Esophagus muscularis mucosa (tissue), 4 donors: ENCODE results near the gene NIPBL. TPM values are rescaled to one million over a fixed set of nuclear protein-coding genes. Genes with fewer than 3 reads are reported as not detected.

Source experiments
- DNase-seq: peaks from one replicate; pipeline ENCODE4 v3.0.0-alpha.2; 2017; ENCODE audit errors: extremely low spot score
- H3K27ac ChIP-seq, 4 donors: fragments of 200-600 bp; sonication (generic); replicated peaks in 1 of 4; 1 replicate in 3 of 4; 2 replicates in 1 of 4; pipeline ENCODE4 v1.5.1; 2016 to 2019; ENCODE audit warnings: mild to moderate bottlenecking in 1 of 4
- H3K27me3 ChIP-seq, 4 donors: fragments of 200-600 bp; sonication (generic); one replicate each; pipeline versions ENCODE4 v1.5.1 to v1.6.0; 2016 to 2019
- H3K36me3 ChIP-seq, 4 donors: fragments of 200-600 bp; sonication (generic); one replicate each; pipeline ENCODE4 v1.5.1; 2016 to 2019
- H3K4me1 ChIP-seq, 4 donors: fragments of 200-600 bp; sonication (generic); one replicate each; pipeline ENCODE4 v1.5.1; 2016 to 2019
- H3K4me3 ChIP-seq, 4 donors: fragments of 200-600 bp; sonication (generic); 1 replicate in 2 of 4; 2 replicates in 2 of 4; pipeline ENCODE4 v1.5.1; 2016 to 2019; ENCODE audit warnings: mild to moderate bottlenecking in 4 of 4, moderate library complexity in 1 of 4
- H3K9me3 ChIP-seq, 4 donors: fragments of 200-600 bp; sonication (generic); 1 replicate in 3 of 4; 2 replicates in 1 of 4; pipeline ENCODE4 v1.5.1; 2016 to 2019
- CTCF ChIP-seq, 3 experiments: fragments of 200-600 bp in 2 of 3; fragments of 450-650 bp in 1 of 3; sonication (generic) in 2 of 3; IDR thresholded peaks; one replicate each; pipeline ENCODE4 v1.5.1; 2017 to 2019; ENCODE audit warnings: antibody characterized with exemption in 3 of 3, mild to moderate bottlenecking in 2 of 3, moderate library complexity in 1 of 3
- EP300 ChIP-seq: sonication (generic); formaldehyde crosslinking; IDR thresholded peaks from one replicate; pipeline ENCODE4 v1.6.1; 2017; ENCODE audit warnings: antibody characterized with exemption
- POLR2A ChIP-seq: fragments of 450-650 bp; IDR thresholded peaks from one replicate; pipeline ENCODE4 v1.6.1; 2017; ENCODE audit warnings: antibody characterized with exemption, moderate library complexity, mild to moderate bottlenecking, low read depth
- POLR2AphosphoS5 ChIP-seq, 2 donors: sonication (generic); formaldehyde crosslinking; IDR thresholded peaks; one replicate each; pipeline ENCODE4 v1.6.1; 2017; ENCODE audit warnings: antibody characterized with exemption in 2 of 2
- WGBS: methylation state at CpG from one replicate; pipeline ENCODE4 v1.1.5; 2018; 5-methylcytosine and 5-hydroxymethylcytosine counted together
- intact Hi-C: fragments of 100-400 bp; cut with DNase I; formaldehyde crosslinking; loops from one replicate; pipeline ENCODE4 v1.15.1; 2023
- total RNA-seq, 4 donors: library from RNA; depleted of rRNA; stranded (reverse); fragments of >200 nt; gene quantifications; one replicate each; pipeline versions ENCODE4 v1.1.0 to v1.2.1, GENCODE V29; 2016

Gene NIPBL
- total RNA-seq, 4 donors from 2014 or later: 38.9 to 50.3 (median 40.0) TPM

- peaks cover 0 to 2% (median 0%) of the 10 kb centered on the region in 4 donors for H3K4me1 ChIP-seq
- H3K4me3 ChIP-seq: no peak overlapping the region
- no peaks in the 10 kb centered on the region for H3K27me3 ChIP-seq
- WGBS: 100% methylated on average over 1 of the region's 1 CpG
- H3K36me3 ChIP-seq: peaks cover 5 to 68% (median 21%) of the 10 kb centered on the region in 4 donors
- no peak overlapping the region for H3K27ac ChIP-seq
- intact Hi-C loops: no loop called here
- H3K9me3 ChIP-seq: no peaks in the 10 kb centered on the region
- DNase-seq: no peak
- TF ChIP-seq EP300: no peak
- no peak for TF ChIP-seq POLR2AphosphoS5 (IDR thresholded peaks at IDR 0.05)
- no peak for TF ChIP-seq POLR2A
- no peak for TF ChIP-seq CTCF (IDR thresholded peaks at IDR 0.05)
Measured at GRCh38 chr5:36965179-36965578, 88.6 kb downstream of the NIPBL start.

- Histone ChIP-seq H3K9me3 (no peaks in the 10 kb centered on the region), H3K36me3 (peaks cover 12 to 76% (median 32%) of the 10 kb centered on the region in 4 donors), H3K27me3 (no peaks in the 10 kb centered on the region), H3K4me3 (no peak overlapping the region), H3K4me1 (no peaks in the 10 kb centered on the region), H3K27ac (no peak overlapping the region)
- intact Hi-C loops: no loop called here
- no peak for DNase-seq
- 96% methylated on average over 2 of the region's 2 CpGs for WGBS
- no peak for TF ChIP-seq CTCF (IDR thresholded peaks at IDR 0.05)
- no peak for TF ChIP-seq POLR2AphosphoS5 (IDR thresholded peaks at IDR 0.05)
- no peak for TF ChIP-seq POLR2A
- TF ChIP-seq EP300: no peak
Measured at GRCh38 chr5:36969700-36970395, 93.3 kb downstream of the NIPBL start.

GRCh38 chr5:36978196-36978595, 101.6 kb downstream of the NIPBL start:
- no peak for TF ChIP-seq POLR2A
- no peak for TF ChIP-seq CTCF (IDR thresholded peaks at IDR 0.05)
- TF ChIP-seq POLR2AphosphoS5 (IDR thresholded peaks at IDR 0.05): no peak
- no peak for TF ChIP-seq EP300
- DNase-seq: no peak
- Histone ChIP-seq H3K9me3 (no peaks in the 10 kb centered on the region), H3K4me3 (no peak overlapping the region), H3K27me3 (no peaks in the 10 kb centered on the region), H3K27ac (no peak overlapping the region), H3K36me3 (peaks cover 9 to 43% (median 23%) of the 10 kb centered on the region in 4 donors), H3K4me1 (peaks cover 0 to 5% (median 2%) of the 10 kb centered on the region in 4 donors)
- intact Hi-C loops: no loop called here

GRCh38 chr5:36982146-36982545, 105.6 kb downstream of the NIPBL start:
- H3K27ac ChIP-seq: no peak overlapping the region
- no peak overlapping the region for H3K4me3 ChIP-seq
- H3K9me3 ChIP-seq: no peaks in the 10 kb centered on the region
- DNase-seq: no peak
- peaks cover 0 to 5% (median 2%) of the 10 kb centered on the region in 4 donors for H3K4me1 ChIP-seq
- peaks cover 0 to 20% (median 10%) of the 10 kb centered on the region in 4 donors for H3K36me3 ChIP-seq
- no peaks in the 10 kb centered on the region for H3K27me3 ChIP-seq
- no peak for TF ChIP-seq POLR2AphosphoS5 (IDR thresholded peaks at IDR 0.05)
- no peak for TF ChIP-seq EP300
- no peak for TF ChIP-seq POLR2A
- TF ChIP-seq CTCF (IDR thresholded peaks at IDR 0.05): no peak
- intact Hi-C loops: no loop called here
- 86% methylated on average over 1 of the region's 1 CpG for WGBS

- peaks cover 0 to 14% (median 9%) of the 10 kb centered on the region in 4 donors for H3K36me3 ChIP-seq
- H3K27ac ChIP-seq: no peak overlapping the region
- no peaks in the 10 kb centered on the region for H3K27me3 ChIP-seq
- DNase-seq: no peak
- H3K4me1 ChIP-seq: peaks cover 0 to 8% (median 2%) of the 10 kb centered on the region in 4 donors
- intact Hi-C loops: no loop called here
- H3K4me3 ChIP-seq: no peak overlapping the region
- WGBS: 94% methylated on average over 10 of the region's 10 CpGs
- no peaks in the 10 kb centered on the region for H3K9me3 ChIP-seq
- TF ChIP-seq CTCF (IDR thresholded peaks at IDR 0.05): no peak
Measured at GRCh38 chr5:36985387-36985786, 108.8 kb downstream of the NIPBL start.
